Measurements from ENCODE around the gene LAMB3. TPM values are rescaled to one million over a fixed set of nuclear protein-coding genes. Genes with fewer than 3 reads are reported as not detected.

LAMB3 gene
- total RNA-seq, 3 donors from 2014 or later (not counting 1 experiment from before 2014, with no cell fraction given), result 1.2 to 2.3 (median 1.4) TPM

DNA sequence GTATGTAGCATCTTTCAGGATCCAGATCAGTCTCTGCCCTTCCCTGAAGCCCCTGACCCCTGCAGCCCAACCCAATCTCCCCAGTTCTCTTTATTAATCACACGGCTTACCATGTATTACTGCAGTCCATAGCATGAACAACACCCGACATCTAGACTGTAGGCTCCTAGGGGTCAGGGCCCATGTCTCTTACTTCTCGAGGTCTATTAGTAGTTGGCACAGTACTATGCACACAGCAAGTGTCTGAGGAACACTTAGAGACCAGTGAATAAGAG lies 41.7 kb downstream of the LAMB3 start:
- ATAC-seq, result no peak
- intact Hi-C loops (cut with micrococcal nuclease), result no loop called here

DNA sequence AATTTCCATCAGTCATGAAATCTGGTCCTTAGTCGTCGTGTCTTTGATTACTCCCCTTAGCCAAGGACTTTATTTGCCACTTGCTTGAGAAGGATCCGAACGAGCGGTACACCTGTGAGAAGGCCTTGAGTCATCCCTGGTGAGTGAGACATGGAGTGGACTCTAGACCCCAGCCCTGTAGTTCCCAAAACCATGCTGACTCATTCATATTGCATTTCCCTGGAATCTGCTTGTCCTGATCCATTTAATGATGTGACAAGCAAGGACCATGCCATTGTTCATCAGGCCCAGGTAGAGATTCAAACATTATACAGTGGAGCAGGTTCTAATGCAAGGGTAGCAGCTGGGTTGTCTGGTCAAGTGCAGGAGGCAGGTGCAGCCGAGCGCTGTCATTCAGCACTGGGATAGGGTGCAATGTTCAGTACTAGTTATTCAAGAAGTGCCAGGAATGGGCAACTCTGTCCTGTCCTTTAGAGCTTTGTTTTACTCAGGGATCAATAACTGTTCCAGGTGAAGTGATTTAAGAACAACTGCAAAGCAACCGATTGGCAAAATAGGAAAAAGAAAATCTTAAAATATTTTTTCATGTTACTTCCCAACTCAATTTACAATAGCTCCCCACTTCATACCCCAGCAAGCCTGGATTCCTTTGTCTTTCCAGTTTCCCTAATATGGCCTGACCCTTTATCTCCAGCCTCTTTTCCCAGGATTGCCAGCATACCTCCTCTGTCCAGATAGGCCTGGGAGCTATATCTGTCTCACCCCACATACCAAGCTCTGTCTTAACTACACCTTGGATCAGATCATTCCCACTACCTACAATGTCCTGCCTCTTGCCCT lies 42.2 kb downstream of the LAMB3 start:
- DNase-seq (no peak), ATAC-seq (no peak)
- H3K4me1 Mint-ChIP-seq, result peaks cover 0 to 2% of the 10 kb centered on the region in 2 donors
- no peak overlapping the region for H3K27ac ChIP-seq (ENCODE audit: low read length)
- no peaks in the 10 kb centered on the region for H3K27me3 ChIP-seq (ENCODE audit: control insufficient read depth, insufficient read depth, low read length)
- H3K9me3 ChIP-seq (ENCODE audit: control insufficient read depth, insufficient read depth, low read length), result no peaks in the 10 kb centered on the region
- H3K4me1 ChIP-seq (ENCODE audit: control insufficient read depth, insufficient read depth, low read length), result no peaks in the 10 kb centered on the region
- no peak overlapping the region for H3K4me3 ChIP-seq (ENCODE audit: low read length)
- H3K36me3 ChIP-seq (ENCODE audit: control insufficient read depth, insufficient read depth, low read length), result no peaks in the 10 kb centered on the region
- H3K4me3 Mint-ChIP-seq, result no peak overlapping the region
- TF ChIP-seq, protein P1, sequence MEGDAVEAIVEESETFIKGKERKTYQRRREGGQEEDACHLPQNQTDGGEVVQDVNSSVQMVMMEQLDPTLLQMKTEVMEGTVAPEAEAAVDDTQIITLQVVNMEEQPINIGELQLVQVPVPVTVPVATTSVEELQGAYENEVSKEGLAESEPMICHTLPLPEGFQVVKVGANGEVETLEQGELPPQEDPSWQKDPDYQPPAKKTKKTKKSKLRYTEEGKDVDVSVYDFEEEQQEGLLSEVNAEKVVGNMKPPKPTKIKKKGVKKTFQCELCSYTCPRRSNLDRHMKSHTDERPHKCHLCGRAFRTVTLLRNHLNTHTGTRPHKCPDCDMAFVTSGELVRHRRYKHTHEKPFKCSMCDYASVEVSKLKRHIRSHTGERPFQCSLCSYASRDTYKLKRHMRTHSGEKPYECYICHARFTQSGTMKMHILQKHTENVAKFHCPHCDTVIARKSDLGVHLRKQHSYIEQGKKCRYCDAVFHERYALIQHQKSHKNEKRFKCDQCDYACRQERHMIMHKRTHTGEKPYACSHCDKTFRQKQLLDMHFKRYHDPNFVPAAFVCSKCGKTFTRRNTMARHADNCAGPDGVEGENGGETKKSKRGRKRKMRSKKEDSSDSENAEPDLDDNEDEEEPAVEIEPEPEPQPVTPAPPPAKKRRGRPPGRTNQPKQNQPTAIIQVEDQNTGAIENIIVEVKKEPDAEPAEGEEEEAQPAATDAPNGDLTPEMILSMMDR (IDR thresholded peaks at IDR 0.05), result no peak
- H3K27ac Mint-ChIP-seq, result no peak overlapping the region
- no peaks in the 10 kb centered on the region for H3K9me3 Mint-ChIP-seq
- intact Hi-C loops (cut with micrococcal nuclease), result no loop called here
- WGBS (ENCODE audit: insufficient coverage), result 93% methylated on average over 8 of the region's 8 CpGs
- H3K36me3 Mint-ChIP-seq, result no peaks in the 10 kb centered on the region
- no peaks in the 10 kb centered on the region for H3K27me3 Mint-ChIP-seq (ENCODE audit: low read depth in 2 of 2)

More for the DNA sequence above, 41.7 kb downstream of the LAMB3 start:
- no peak overlapping the region for H3K27ac Mint-ChIP-seq
- 97% methylated on average over 3 of the region's 3 CpGs for WGBS (ENCODE audit: insufficient coverage)
- H3K27ac ChIP-seq (ENCODE audit: low read length), result no peak overlapping the region
- DNase-seq, result no peak
- H3K4me3 ChIP-seq (ENCODE audit: low read length), result no peak overlapping the region
- no peaks in the 10 kb centered on the region for H3K4me1 Mint-ChIP-seq
- TF ChIP-seq, protein P1 (IDR thresholded peaks at IDR 0.05), result no peak
- H3K9me3 ChIP-seq (ENCODE audit: control insufficient read depth, insufficient read depth, low read length), result no peaks in the 10 kb centered on the region
- no peaks in the 10 kb centered on the region for H3K36me3 Mint-ChIP-seq
- H3K9me3 Mint-ChIP-seq, result no peaks in the 10 kb centered on the region
- no peaks in the 10 kb centered on the region for H3K36me3 ChIP-seq (ENCODE audit: control insufficient read depth, insufficient read depth, low read length)
- no peaks in the 10 kb centered on the region for H3K27me3 ChIP-seq (ENCODE audit: control insufficient read depth, insufficient read depth, low read length)
- no peaks in the 10 kb centered on the region for H3K4me1 ChIP-seq (ENCODE audit: control insufficient read depth, insufficient read depth, low read length)
- no peak overlapping the region for H3K4me3 Mint-ChIP-seq
- H3K27me3 Mint-ChIP-seq (ENCODE audit: low read depth in 2 of 2), result no peaks in the 10 kb centered on the region

GRCh38 chr1:209609041-209609790 lies 43.0 kb downstream of the LAMB3 start:
- H3K9me3 ChIP-seq (ENCODE audit: control insufficient read depth, insufficient read depth, low read length), result no peaks in the 10 kb centered on the region
- ATAC-seq, result no peak
- H3K4me3 Mint-ChIP-seq, result no peak overlapping the region
- no peaks in the 10 kb centered on the region for H3K27me3 Mint-ChIP-seq (ENCODE audit: low read depth in 2 of 2)
- no peaks in the 10 kb centered on the region for H3K4me1 ChIP-seq (ENCODE audit: control insufficient read depth, insufficient read depth, low read length)
- no peak overlapping the region for H3K4me3 ChIP-seq (ENCODE audit: low read length)
- H3K27ac ChIP-seq (ENCODE audit: low read length), result no peak overlapping the region
- no peaks in the 10 kb centered on the region for H3K36me3 Mint-ChIP-seq
- H3K27ac Mint-ChIP-seq, result no peak overlapping the region
- intact Hi-C loops (cut with micrococcal nuclease), result no loop called here
- DNase-seq, result no peak
- H3K4me1 Mint-ChIP-seq, result peaks cover 0 to 5% of the 10 kb centered on the region in 2 donors
- no peaks in the 10 kb centered on the region for H3K36me3 ChIP-seq (ENCODE audit: control insufficient read depth, insufficient read depth, low read length)
- no peaks in the 10 kb centered on the region for H3K9me3 Mint-ChIP-seq
- TF ChIP-seq, protein P1 (IDR thresholded peaks at IDR 0.05), result no peak
- 91% methylated on average over 9 of the region's 9 CpGs for WGBS (ENCODE audit: insufficient coverage)
- no peaks in the 10 kb centered on the region for H3K27me3 ChIP-seq (ENCODE audit: control insufficient read depth, insufficient read depth, low read length)
